ENCODE data around the gene HCN2.

Gene HCN2

DNA sequence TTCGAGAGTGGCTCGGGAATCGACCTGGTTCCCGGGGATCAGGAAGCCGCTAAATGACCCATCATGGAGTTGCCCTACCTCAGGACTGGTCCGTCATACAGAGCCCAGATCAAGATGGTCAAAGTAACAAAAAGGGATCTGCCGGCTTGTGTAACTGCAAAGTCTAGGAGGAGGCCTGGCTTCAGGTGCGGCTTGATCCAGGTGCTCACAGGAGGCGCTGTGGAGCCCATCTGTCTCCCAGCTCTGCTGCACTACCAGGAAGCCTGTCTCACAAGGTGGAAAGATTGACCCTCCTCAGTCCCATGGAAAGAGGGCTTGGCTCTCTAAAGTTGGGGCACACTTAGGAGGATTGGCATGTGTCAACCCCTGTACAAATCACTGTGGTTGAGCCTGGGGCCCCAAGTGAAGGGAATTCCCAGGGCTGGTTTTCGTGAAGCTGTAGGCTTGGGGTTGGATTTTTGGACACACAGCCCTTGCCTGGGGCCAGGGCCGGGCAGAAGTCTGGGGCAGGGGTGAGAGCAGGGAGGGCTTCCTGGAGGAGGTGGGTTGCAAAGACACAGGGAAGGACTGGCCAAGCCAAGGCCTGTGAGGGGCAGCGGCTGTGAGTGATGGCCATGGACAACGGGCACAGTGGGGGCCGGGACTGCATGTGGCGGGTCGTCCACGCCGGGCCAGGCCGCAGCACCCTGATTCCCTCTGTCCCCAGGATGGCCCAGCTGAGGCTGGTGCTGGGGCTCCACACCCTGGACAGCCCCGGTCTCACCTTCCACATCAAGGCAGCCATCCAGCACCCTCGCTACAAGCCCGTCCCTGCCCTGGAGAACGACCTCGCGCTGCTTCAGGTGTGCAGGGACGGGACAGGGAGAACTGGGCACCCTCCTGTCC lies 41.6 kb upstream of the HCN2 start:
- TF ChIP-seq CTCF (conservative IDR thresholded peaks at IDR 0.05), result no peak
- no peak overlapping the region for H3K27ac ChIP-seq

DNA sequence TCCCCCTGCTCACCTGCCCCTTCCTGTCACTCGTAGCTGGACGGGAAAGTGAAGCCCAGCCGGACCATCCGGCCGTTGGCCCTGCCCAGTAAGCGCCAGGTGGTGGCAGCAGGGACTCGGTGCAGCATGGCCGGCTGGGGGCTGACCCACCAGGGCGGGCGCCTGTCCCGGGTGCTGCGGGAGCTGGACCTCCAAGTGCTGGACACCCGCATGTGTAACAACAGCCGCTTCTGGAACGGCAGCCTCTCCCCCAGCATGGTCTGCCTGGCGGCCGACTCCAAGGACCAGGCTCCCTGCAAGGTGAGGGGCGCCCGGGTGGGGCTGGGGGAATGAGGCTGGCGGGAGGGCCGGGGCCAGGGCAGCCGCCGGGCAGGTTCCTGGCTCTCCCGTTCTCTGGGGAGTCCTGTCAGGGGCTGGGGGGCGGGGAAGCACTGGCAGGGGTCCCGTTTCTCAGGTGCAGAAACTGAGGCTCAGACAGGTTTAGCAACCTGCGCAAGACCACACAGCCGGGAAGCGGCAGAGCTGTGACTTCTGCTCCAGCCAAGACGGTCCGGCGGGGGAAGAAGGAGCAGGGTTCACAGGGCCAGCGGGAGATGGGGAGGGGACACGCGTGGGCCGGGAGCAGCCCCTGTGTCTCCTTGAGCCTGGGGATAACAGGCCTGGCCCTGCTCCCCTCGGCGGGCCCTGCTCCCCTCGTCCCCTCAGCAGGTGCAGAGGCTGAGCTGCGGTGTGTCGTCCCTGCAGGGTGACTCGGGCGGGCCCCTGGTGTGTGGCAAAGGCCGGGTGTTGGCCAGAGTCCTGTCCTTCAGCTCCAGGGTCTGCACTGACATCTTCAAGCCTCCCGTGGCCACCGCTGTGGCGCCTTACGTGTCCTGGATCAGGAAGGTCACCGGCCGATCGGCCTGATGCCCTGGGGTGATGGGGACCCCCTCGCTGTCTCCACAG lies 40.5 kb upstream of the HCN2 start:
- peak overlapping the region; percentile 30; the same call in 1 of the 2 replicates for H3K27ac ChIP-seq
- TF ChIP-seq CTCF (conservative IDR thresholded peaks at IDR 0.05), result peak; percentile 52

DNA sequence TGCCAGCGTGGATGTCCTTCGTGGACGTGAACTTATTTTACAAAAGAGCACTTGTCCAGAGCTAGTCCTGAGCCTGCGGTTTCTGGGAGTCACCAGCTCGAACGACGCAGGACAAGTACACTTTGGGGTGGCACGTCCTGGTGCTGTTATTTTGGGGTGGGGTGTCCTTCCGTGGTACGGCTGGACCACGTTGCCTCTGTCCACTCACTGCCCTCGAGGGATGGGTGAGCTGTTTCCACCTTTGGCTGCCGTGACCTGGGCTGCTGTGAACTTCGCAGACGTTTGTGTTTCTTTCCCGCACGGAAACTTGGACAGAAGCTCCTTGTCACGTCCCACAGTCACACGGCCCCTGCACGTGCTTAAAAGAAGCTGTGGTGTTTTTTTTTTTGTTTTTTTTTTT lies 34.9 kb upstream of the HCN2 start:
- H3K27ac ChIP-seq, result no peak overlapping the region
- TF ChIP-seq CTCF (conservative IDR thresholded peaks at IDR 0.05), result no peak

- no peak overlapping the region for H3K27ac ChIP-seq
- no peak for TF ChIP-seq CTCF (conservative IDR thresholded peaks at IDR 0.05)
These were observed 34.2 kb upstream of the HCN2 start for GRCh38 chr19:555474-555808.

DNA sequence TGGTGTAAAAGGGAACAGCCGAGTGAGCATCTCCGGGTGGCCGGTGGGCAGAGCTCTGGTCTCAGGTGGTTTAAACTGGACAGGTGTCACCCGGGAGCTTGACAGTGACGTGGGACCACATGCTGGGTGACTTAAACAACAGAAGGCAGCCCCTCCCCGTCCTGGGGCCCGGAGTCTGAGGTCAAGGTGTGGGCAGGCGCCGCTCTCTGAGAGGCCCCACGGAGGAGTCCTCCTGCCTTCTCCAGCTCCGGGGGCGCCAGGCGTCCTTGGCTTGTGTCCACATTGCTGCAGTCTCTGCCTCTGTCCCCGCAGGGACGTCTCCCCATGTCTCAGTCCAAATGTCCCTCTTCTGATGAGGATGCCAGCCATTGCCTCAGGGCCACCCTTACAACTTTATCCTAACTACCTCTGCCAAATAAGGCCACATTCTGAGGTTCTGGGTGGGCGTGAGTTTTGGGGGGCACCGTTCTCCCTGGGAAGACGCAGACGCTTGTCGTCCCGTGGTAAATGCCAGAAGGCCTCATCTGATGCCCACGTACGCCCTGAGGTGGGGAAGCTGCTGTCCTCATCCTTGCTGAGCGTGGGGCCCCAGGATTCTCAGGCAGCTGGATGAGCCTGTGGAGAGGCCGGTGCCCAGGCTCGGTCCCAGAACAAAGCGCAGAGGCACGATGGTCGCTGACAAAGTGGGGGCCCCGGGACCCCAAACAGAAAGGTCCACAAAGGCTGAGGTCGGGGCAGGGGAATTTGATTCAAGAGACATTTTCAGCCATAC lies 32.9 kb upstream of the HCN2 start:
- H3K27ac ChIP-seq, result no peak overlapping the region
- no peak for TF ChIP-seq CTCF (conservative IDR thresholded peaks at IDR 0.05)

GRCh38 chr19:558770-559439 lies 30.8 kb upstream of the HCN2 start:
- H3K27ac ChIP-seq, result no peak overlapping the region
- no peak for TF ChIP-seq CTCF (conservative IDR thresholded peaks at IDR 0.05)
